Neutrophil (primary cell): ENCODE measurements around the gene OTUD3.

Experiments
- H3K27ac ChIP-seq: fragments of 200-600 bp; sonication (generic); 2 replicates; pipeline ENCODE4 v1.5.1; 2016; ENCODE audit warnings: mild to moderate bottlenecking, moderate library complexity
- H3K27me3 ChIP-seq: fragments of 200-600 bp; sonication (generic); 2 replicates; pipeline ENCODE4 v1.6.0; 2016; ENCODE audit warnings: mild to moderate bottlenecking
- H3K36me3 ChIP-seq: fragments of 200-600 bp; sonication (generic); 2 replicates; pipeline ENCODE4 v1.5.1; 2017
- H3K4me1 ChIP-seq, 2 experiments: fragments of 200-600 bp in 1 of 2; sonication (generic) in 1 of 2; 1 replicate in 1 of 2; 2 replicates in 1 of 2; pipeline versions ENCODE4 v1.5.1 to v1.6.1; 2013 to 2016; ENCODE audit warnings: low read depth in 1 of 2, low read length in 1 of 2, mild to moderate bottlenecking in 1 of 2, moderate library complexity in 1 of 2; ENCODE audit not compliant: control insufficient read depth in 1 of 2, insufficient read depth in 1 of 2
- H3K4me3 ChIP-seq, 2 experiments: fragments of 200-600 bp in 1 of 2; sonication (generic) in 1 of 2; 1 replicate in 1 of 2; 2 replicates in 1 of 2; pipeline ENCODE4 v1.5.1; 2013 to 2016; ENCODE audit warnings: low read depth in 1 of 2, low read length in 1 of 2, mild to moderate bottlenecking in 1 of 2, moderate library complexity in 1 of 2
- H3K9me3 ChIP-seq: fragments of 200-600 bp; sonication (generic); 2 replicates; pipeline ENCODE4 v1.5.1; 2016
- TF ChIP-seq, protein P1 (sequence below): fragments of 200-600 bp; sonication (generic); IDR thresholded peaks from 2 replicates; pipeline ENCODE4 v1.5.1; 2016; ENCODE audit warnings: antibody characterized with exemption

OTUD3 gene

DNA sequence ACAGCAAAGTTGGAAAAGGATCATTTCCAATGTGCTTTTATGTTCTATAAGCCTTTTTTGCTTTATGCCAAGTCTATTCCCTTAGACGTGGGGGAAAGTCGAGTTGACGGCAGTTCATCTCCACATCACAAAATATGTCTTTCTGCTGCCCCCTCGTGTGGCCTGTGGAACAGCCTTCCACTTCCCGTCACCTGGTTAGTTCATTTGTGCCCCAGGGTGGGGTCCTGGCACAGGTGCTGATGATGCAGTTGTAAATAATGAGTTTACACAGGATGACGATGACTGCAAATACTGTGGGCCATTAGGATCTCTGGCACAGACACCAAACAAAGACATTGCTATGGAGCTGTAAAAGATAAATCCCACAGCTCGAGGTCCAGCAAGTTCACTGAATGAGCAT lies 10.0 kb upstream of the OTUD3 start:
- Histone ChIP-seq H3K4me1 (no peaks in the 10 kb centered on the region), H3K36me3 (no peaks in the 10 kb centered on the region), H3K27me3 (peaks cover 73% of the 10 kb centered on the region), H3K27ac (no peak overlapping the region), H3K9me3 (no peaks in the 10 kb centered on the region), H3K4me3 (no peak overlapping the region)
- TF ChIP-seq, protein P1, sequence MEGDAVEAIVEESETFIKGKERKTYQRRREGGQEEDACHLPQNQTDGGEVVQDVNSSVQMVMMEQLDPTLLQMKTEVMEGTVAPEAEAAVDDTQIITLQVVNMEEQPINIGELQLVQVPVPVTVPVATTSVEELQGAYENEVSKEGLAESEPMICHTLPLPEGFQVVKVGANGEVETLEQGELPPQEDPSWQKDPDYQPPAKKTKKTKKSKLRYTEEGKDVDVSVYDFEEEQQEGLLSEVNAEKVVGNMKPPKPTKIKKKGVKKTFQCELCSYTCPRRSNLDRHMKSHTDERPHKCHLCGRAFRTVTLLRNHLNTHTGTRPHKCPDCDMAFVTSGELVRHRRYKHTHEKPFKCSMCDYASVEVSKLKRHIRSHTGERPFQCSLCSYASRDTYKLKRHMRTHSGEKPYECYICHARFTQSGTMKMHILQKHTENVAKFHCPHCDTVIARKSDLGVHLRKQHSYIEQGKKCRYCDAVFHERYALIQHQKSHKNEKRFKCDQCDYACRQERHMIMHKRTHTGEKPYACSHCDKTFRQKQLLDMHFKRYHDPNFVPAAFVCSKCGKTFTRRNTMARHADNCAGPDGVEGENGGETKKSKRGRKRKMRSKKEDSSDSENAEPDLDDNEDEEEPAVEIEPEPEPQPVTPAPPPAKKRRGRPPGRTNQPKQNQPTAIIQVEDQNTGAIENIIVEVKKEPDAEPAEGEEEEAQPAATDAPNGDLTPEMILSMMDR = no peak

DNA sequence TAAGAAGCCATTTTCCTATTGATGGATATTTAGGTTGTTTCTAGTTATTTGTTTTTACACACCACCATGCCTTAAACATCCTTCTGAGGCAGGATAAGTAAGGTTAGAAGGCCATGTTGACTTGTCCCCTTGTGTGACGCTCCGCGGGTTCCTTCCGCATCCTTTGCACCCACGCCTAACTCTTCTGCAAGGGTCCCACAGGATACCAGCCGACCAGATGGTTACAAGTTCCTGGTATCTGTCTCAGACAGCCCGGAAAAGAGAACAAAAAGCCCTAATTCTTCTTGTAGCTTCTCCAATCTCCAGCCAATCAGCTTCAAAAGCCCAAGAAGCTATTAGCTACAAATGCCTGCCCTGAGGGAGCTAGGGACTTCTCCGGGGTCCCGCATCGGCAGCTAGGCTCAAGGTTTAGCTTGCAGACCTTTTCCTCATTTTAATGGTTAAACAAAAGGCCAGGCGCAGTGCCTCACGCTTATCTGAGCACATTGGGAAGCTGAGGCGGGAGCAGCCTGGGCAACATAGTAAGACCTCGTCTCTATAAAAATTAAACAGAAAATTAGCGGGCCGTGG lies 4.9 kb upstream of the OTUD3 start:
- Histone ChIP-seq H3K27me3 (peaks cover 64% of the 10 kb centered on the region), H3K4me3 (no peak overlapping the region), H3K36me3 (no peaks in the 10 kb centered on the region), H3K4me1 (no peaks in the 10 kb centered on the region), H3K9me3 (no peaks in the 10 kb centered on the region), H3K27ac (no peak overlapping the region)
- TF ChIP-seq, protein P1 = no peak

DNA sequence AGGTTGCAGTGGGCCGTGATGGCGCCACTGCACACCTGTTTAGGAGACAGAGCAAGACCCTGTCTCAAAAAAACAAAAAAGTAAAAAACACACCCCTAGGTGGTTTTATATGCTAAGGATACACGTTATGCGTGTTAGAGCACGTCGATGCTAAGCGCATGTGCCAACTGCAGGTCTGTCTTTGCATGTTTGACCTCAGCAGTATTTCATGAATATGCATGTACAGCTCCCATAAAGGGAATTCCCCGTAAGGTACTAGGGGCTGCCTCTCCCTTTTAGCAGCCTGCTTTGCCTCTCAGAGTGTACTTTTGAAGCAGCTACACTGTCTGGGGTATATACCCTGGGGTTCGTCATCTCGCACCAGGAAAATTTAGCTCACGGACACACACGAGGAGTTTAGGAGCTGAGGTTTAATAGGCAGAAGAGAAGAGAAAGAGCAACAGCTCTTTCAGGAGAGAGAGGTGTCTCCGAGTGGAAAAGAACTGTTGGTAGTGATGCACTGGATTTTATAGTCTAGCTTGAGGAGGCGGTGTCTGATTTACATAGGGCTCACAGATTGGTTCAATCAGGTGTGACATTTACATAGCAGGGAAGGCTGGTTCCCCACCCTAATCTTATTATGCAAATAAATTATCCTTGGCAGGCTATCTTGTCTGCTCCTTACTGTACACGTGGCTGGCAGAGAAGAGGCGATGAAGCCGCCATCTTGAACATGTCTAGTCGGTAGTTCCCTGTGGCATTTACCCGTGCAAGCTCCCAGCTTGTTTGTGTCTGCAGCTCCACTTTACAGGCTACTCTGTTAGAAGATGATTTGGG lies 4.2 kb upstream of the OTUD3 start:
- no peak overlapping the region for H3K27ac ChIP-seq
- TF ChIP-seq, protein P1 = no peak
- no peaks in the 10 kb centered on the region for H3K36me3 ChIP-seq
- peaks cover 58% of the 10 kb centered on the region for H3K27me3 ChIP-seq
- H3K4me3 ChIP-seq = no peak overlapping the region
- no peaks in the 10 kb centered on the region for H3K9me3 ChIP-seq
- H3K4me1 ChIP-seq = peaks cover 4 to 5% of the 10 kb centered on the region in 2 experiments

DNA sequence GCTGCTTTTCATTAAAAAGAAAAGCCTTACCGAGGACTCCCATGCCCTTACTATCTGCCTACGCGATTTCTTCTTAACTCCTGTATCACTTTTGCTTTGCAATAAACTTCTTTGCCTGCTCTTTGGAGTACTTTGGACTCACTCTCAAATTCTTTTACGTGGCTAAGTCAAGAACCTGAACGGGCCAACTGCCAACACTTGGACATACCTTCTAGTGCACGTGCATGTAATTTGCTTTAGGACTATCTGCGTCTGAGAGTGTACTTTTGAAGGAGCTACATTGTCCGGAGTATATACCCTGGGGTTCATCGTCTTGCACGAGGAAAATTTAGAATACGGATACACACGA lies 3.6 kb upstream of the OTUD3 start:
- Histone ChIP-seq H3K27me3 (peaks cover 53% of the 10 kb centered on the region), H3K4me3 (no peak overlapping the region), H3K36me3 (no peaks in the 10 kb centered on the region), H3K27ac (no peak overlapping the region), H3K9me3 (no peaks in the 10 kb centered on the region), H3K4me1 (peaks cover 9 to 10% of the 10 kb centered on the region in 2 experiments)
- TF ChIP-seq, protein P1 = no peak

DNA sequence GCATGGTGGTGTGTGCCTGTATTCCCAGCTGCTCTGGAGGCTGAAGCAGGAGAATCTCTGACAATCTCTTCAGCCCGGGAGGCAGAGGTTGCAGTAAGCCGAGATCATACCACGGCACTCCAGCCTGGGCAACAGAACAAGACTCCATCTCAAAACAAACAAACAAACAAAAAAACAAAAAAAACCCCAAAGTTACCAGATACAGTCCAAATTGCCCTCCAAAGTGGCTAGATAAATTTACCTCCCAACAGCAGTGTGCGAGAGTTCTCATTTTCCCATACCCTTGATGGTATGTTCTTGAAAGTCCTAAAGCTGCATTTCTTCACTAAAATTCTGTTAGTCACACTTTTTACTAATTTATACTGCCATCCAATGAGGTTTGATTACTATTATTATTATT lies 3.0 kb upstream of the OTUD3 start:
- peaks cover 53% of the 10 kb centered on the region for H3K27me3 ChIP-seq
- TF ChIP-seq, protein P1 = no peak
- no peak overlapping the region for H3K27ac ChIP-seq
- no peaks in the 10 kb centered on the region for H3K9me3 ChIP-seq
- H3K4me1 ChIP-seq = peaks cover 9 to 10% of the 10 kb centered on the region in 2 experiments
- no peak overlapping the region for H3K4me3 ChIP-seq
- H3K36me3 ChIP-seq = no peaks in the 10 kb centered on the region
